Posterior cingulate gyrus (tissue), 11 donors: ENCODE results near the gene BMP6.
"Not testable (repeated sequence)": the region's sequence is repeated elsewhere in the genome, so short reads cannot be mapped to it uniquely, and the experiment has no call there.

Experiments
- DNase-seq, 10 donors: peaks; one replicate each; pipeline versions ENCODE4 v3.0.0 to v3.0.0-alpha.2; 2020 to 2021; ENCODE audit warnings: mixed read lengths in 3 of 10
- intact Hi-C: fragments of 100-400 bp; cut with DNase I; formaldehyde crosslinking; loops from one replicate; pipeline ENCODE4 v1.15.1; 2023

BMP6 gene

DNA sequence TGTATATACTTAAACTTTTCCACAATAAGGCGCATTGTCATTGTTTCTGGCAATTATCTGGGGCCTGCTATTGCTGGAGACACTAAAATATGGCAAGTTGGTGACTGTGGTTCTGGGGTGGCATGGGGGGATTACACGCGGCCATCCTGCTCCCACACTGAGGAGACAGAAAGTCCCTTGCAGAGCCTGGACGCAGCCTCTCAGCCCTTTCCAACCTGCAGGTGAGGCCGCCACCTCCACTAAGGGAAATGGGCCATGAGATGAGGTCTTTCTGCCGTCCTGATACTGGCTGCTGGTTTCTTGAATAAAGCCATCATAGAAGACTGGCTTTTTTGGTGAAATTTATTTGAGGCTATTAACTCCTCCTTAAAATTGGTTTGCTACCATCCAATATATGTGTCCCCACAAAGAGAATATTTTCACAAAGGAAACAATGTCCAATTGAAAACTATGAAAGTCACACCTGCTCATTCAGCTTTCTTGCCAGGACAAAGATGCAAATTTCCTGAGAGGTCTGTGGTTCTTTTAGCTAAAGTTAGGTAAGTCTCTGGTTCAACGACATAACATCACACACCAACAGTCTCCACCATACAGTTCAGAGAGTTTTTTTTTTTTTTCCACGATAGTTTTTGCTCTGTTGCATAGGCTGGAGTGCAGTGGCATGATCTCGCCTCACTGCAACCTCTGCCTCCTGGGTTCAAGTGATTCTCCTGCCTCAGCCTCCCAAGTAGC is 171.7 kb downstream of the BMP6 start:
- intact Hi-C loops, result loop anchor here (5.0 kb wide), 1 partner anchor 95 kb away; no protein-coding TSS in a partner anchor
- DNase-seq, result peak in 1 of 10 donors; percentile 38

- intact Hi-C loops, result loop anchor here (5.0 kb wide), 1 partner anchor 94 kb away; no protein-coding TSS in a partner anchor
- DNase-seq, result not testable (repeated sequence)
These were observed 172.3 kb downstream of the BMP6 start for GRCh38 chr6:7898193-7898586.

DNA sequence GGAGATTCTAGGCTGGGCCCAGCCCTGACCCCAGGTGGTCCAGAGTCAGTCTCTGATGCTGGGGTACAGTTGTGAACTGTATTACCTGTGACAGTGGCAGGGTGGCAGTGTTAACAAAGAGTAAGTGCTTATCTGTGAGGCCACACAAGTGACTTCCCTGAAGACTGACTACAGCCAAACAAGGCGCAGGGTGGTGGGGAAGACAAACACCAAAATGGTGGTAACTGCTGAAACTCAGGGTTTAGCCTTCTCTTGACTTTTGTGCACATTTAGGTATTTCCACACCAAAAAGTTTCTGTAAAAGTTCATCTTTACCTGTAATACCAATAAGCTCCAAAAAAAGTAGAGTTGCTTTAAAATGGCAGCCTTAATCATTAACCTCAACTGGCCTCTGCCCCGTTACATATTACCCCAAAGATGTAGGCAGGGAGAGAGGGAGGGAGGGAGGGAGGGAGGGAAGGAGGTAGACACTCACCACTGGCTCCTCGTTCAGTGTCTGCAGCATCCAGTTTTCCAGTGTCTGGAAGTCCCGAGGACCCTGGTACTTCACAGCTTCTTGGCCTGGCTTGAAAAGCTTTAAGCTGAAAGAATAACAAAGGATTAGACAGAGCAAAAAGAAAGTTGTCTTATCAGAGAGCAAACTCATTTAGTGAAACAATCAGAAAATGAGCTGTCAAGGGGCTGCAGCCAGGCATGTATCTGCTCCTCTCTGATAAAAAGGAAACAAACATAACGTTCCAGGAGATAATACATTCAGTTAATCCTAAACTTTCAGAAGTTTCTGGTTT is 173.4 kb downstream of the BMP6 start:
- peak in 2 of 10 donors; percentile 26 to 75 for DNase-seq
- intact Hi-C loops, result loop anchor here (5.0 kb wide), 1 partner anchor 93 kb away; no protein-coding TSS in a partner anchor

- DNase-seq, result peak in 1 of 10 donors; percentile 32
- intact Hi-C loops, result loop anchor here (5.0 kb wide), 1 partner anchor 92 kb away; no protein-coding TSS in a partner anchor
These were observed 174.0 kb downstream of the BMP6 start for GRCh38 chr6:7899889-7900213.

- intact Hi-C loops, result no loop called here
- DNase-seq, result no peak
These were observed 174.7 kb downstream of the BMP6 start for GRCh38 chr6:7900621-7901020.

DNA sequence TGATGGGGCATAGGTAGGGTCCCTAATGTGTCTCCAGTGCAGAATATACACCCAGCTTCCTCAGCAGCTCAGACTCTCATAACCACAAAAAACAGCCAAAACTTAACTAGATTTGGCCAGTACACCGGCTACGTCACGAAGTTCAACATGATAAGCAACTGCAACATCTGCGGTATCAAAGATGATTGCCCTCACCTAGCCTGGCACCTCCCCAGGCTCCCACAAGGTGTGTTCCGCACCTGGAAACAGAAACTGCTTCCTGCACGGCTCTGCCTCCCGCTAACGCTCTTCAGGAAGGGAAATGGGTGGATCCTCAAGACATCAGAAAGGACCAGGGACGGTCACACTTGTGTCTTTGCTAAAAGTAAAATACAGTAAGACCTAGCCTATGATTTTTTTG is 175.2 kb downstream of the BMP6 start:
- intact Hi-C loops, result no loop called here
- no peak for DNase-seq

DNA sequence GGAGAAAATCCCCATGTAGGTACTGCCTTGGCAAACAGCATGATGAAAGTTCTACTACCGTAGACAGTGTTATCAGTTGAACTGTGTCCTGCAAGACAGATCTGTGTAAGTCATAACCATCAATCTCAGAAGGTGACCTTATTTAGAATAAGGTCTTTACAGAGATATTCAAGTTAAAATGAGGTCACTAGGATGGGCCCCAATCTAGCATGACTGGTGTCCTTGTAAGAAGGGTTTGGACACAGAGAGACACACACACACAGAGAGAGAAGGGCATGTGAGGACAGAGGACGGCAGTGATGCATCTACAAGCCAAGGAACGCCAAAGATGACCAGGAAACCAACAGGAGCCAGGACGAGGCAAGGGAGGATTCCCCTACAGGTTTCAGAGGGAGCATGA is 175.9 kb downstream of the BMP6 start:
- intact Hi-C loops, result no loop called here

GRCh38 chr6:7902221-7902620 is 176.3 kb downstream of the BMP6 start:
- intact Hi-C loops, result no loop called here
- no peak for DNase-seq

More for the DNA sequence above, 175.9 kb downstream of the BMP6 start:
- DNase-seq, result peak in 1 of 10 donors; percentile 37

GRCh38 chr6:7902867-7903266 is 177.0 kb downstream of the BMP6 start:
- intact Hi-C loops, result no loop called here
- DNase-seq, result peak in 1 of 10 donors; percentile 57

DNA sequence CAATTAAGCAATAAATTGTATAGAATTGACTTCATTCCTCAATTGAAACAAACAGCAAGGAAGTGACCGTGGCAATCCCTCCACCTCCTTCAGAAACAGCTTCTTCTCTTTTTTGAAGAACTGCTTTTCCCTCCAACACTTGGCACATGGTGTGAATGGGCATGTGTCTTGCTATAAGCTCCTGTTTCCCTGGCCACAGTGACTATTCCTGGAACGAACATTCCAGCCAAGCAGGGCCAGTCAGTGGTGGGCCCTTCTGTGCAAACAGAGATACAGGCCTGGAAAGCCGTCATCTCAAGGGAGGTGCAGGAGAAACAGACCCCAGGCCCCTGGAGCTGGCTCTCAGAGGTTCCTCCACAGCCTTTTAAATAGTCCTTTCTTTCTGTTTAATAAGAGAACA is 177.8 kb downstream of the BMP6 start:
- peak in 1 of 10 donors; percentile 49 for DNase-seq
- intact Hi-C loops, result no loop called here

DNA sequence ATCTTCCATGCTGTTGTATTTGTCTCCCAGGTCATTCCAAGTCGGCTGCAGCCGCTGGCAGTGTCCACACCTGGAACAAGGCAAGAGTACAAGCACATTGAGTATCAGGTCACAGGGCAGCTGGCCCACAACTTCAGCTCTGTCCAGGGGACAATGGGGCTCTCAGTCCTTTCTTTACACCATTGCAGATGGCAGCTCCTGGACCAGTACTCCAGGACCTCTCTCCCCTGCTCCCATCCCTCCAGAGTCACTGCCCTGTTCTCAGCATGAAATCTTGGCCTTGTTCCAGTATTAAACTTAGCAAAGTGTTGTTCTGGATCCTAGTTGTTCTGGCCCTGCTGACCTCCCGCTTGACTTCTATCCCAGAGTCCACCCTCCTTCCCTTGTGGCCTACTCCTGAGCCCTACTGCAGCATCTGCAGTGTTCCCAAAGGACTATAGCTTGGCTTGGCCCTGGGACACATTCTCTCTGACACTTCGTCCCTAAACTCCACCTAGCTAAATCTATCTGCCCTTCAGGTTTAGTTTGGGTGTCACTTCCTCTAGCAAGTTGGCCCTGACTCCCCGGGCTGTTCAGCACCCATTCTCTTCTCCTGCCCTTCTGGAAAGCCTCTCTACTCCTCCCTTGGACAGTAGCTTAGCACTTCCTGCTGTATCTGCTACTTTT is 178.9 kb downstream of the BMP6 start:
- DNase-seq, result no peak
- intact Hi-C loops, result no loop called here

DNA sequence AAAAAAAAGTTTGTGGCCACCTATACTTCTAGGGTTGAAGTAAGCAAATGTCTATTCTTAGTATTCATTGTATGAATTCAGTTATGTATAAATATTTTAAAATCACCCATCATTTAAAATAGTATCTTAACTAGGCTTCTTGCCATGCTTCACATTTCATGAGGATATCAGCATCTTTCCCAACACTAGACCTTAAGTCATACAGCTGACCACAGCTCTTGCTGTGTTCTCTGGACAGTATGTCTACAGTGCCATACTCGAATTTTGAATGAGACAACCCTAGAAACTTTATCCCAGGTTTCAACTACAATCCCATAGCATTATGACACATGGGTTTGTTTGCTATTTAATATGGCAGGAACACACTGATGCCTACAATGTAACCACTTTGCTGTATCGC is 179.5 kb downstream of the BMP6 start:
- no peak for DNase-seq
- intact Hi-C loops, result no loop called here

DNA sequence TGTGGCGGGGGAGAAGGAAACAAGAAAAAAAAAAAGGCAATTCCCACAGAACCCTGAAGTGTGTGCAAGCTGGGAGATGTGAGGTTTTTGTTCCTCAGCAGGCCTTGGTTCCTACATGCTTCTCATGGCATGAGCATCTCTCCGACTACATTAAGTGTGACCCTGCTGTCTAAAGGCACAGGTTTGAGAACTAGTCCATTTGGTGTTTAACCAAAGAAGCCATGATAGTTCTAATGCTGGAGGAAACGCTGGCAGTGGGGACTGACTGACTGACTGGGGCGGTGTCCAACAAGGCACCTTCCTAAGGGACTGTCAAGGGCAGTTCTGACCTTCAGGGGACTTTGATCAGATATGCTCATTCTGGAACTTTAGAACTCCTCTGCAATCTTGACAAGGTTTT is 180.8 kb downstream of the BMP6 start:
- DNase-seq, result no peak
- intact Hi-C loops, result no loop called here

DNA sequence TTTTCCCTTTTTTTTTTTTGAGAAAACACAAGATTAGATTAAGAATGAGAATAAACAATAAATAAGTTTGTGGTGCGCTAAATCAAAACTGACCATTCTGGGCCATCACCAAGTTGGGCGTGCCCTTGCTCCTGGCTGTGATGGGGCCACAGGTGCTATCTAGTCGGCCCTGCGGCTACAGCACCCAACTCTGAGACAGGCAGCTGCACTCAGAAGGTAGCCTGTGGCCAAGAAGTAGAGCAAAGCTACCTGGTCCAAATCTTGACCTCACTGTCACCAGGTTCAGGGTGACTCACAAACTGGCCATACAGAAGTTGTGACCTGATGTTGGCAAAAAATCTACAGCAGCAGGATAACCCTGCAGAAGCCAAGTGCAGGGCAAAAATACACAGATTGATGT is 181.3 kb downstream of the BMP6 start:
- DNase-seq, result no peak
- intact Hi-C loops, result no loop called here

GRCh38 chr6:7909323-7910276 is 183.7 kb downstream of the BMP6 start:
- peak; percentile 28 to 94 (median 50) for DNase-seq
- intact Hi-C loops, result loop anchor here (5.0 kb wide), 3 partner anchors 68 to 182 kb away; partner anchors contain the start of genes BLOC1S5 and BMP6

DNA sequence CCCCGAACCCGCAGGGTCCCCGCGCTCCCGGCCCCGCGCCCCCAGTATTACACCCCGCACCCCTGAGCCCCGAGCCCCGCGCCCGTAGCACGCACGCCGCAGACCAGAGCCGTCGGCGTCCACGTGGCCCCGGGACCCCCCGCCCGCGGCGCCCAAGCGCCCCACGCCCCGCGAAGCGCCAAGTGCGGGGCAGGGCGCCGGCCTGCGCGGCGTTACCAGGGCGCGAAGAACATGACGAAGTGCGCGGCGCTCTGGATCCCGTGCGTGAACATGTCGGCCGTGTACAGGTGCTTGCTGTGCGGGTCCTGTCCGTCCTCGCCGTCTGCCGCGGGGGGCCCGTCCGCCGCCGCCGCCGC is 184.4 kb downstream of the BMP6 start:
- intact Hi-C loops, result loop anchor here (5.0 kb wide), 3 partner anchors 67 to 183 kb away; partner anchors contain the start of genes BLOC1S5 and BMP6
- peak in 2 of 10 donors; percentile 34 to 35 for DNase-seq

DNA sequence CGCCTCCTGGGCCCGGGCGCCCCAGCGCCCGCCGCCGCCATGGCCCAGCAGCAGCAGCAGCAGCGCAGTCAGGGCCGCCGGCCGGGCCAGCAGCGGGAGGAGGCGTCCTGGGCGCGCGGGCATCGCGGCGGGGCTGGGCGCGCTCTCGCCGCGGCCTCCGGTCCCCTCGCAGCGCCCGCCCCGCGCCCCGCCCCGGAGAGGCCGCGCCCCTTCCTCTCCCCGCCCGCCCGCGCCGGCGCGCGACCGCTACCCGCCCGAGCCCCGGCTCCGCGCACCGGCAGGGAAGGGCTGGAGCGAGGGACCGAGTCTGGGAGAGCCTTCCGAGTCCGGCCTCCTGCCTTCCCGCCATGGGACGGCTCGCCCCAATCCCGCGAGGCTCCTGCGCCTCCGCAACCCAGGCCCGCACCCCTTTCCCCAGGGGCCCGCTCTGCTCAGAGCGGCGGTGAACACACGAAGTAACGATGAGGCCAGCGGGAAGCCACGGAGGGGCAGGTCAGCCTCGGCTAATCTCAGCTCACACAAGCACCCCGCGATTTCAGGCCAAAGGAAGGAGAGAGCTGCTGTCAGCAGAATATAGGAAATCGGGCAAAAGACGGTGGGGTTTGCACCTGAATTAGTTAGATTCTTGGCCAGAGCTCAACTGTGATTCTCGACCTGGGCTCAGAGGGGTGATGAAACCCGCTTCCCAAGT is 184.9 kb downstream of the BMP6 start, which contains the start of gene TXNDC5:
TXNDC5 (minus strand) TSS at position 135 of the 691 bp plus-strand sequence; CDS start at position 123, 12 bp downstream.
- intact Hi-C loops, result loop anchor here (5.0 kb wide), 3 partner anchors 67 to 183 kb away; partner anchors contain the start of genes BLOC1S5 and BMP6
- DNase-seq, result peak; percentile 64 to 97 (median 78)

GRCh38 chr6:7911345-7911725 is 185.4 kb downstream of the BMP6 start:
- DNase-seq, result peak in 1 of 10 donors; percentile 76
- intact Hi-C loops, result loop anchor here (5.0 kb wide), 3 partner anchors 66 to 184 kb away; partner anchors contain the start of genes BLOC1S5 and BMP6

GRCh38 chr6:7912024-7912423 is 186.1 kb downstream of the BMP6 start:
- DNase-seq, result no peak
- intact Hi-C loops, result loop anchor here (5.0 kb wide), 3 partner anchors 65 to 185 kb away; partner anchors contain the start of genes BLOC1S5 and BMP6
